Measurements from ENCODE around the gene PLBD1.

PLBD1 gene

GRCh38 chr12:14567351-14568162 is at the start of gene PLBD1:
Gene PLBD1, minus strand, starts transcription at chr12:14567883. Its CDS starts 187 bp downstream, at chr12:14567696.
- DNase-seq: no peak

- no peak for DNase-seq
Observed at GRCh38 chr12:14614704-14615121, 47.0 kb upstream of the PLBD1 start.

GRCh38 chr12:14613718-14614117 is 46.0 kb upstream of the PLBD1 start:
- no peak for DNase-seq

GRCh38 chr12:14612898-14613445 is 45.3 kb upstream of the PLBD1 start:
- no peak for DNase-seq

GRCh38 chr12:14612250-14612649 is 44.6 kb upstream of the PLBD1 start:
- no peak for DNase-seq

GRCh38 chr12:14611640-14612203 is 44.0 kb upstream of the PLBD1 start:
- no peak for DNase-seq

GRCh38 chr12:14607568-14607967 is 39.9 kb upstream of the PLBD1 start:
- no peak for DNase-seq

- no peak for DNase-seq
Observed at GRCh38 chr12:14605401-14605989, 37.8 kb upstream of the PLBD1 start.

- DNase-seq: no peak
Observed at GRCh38 chr12:14601692-14602478, 34.2 kb upstream of the PLBD1 start.

GRCh38 chr12:14597480-14597879 is 29.8 kb upstream of the PLBD1 start:
- DNase-seq: no peak

- DNase-seq: no peak
Observed at GRCh38 chr12:14591719-14592118, 24.0 kb upstream of the PLBD1 start.

GRCh38 chr12:14589169-14590004 is 21.7 kb upstream of the PLBD1 start:
- no peak for DNase-seq

GRCh38 chr12:14588571-14588970 is 20.9 kb upstream of the PLBD1 start:
- no peak for DNase-seq

GRCh38 chr12:14578646-14579045 is 11.0 kb upstream of the PLBD1 start:
- DNase-seq: no peak

- DNase-seq: no peak
Observed at GRCh38 chr12:14577344-14577743, 9.7 kb upstream of the PLBD1 start.

- no peak for DNase-seq
Observed at GRCh38 chr12:14576896-14577295, 9.2 kb upstream of the PLBD1 start.

- DNase-seq: no peak
Observed at GRCh38 chr12:14575585-14575984, 7.9 kb upstream of the PLBD1 start.

GRCh38 chr12:14573118-14573517 is 5.4 kb upstream of the PLBD1 start:
- DNase-seq: no peak

- no peak for DNase-seq
Observed at GRCh38 chr12:14572401-14572800, 4.7 kb upstream of the PLBD1 start.

GRCh38 chr12:14571779-14572178 is 4.1 kb upstream of the PLBD1 start:
- no peak for DNase-seq

GRCh38 chr12:14570231-14570630 is 2.5 kb upstream of the PLBD1 start:
- DNase-seq: no peak

GRCh38 chr12:14564336-14564959 is 3.2 kb downstream of the PLBD1 start:
- DNase-seq: no peak
